HG02938 (cell line): ENCODE data around the gene ARHGEF25.
"Not testable (repeated sequence)": the region's sequence is repeated elsewhere in the genome, so short reads cannot be mapped to it uniquely, and the experiment has no call there.

Experiments
- ATAC-seq: cut with Tn5 transposase; IDR thresholded peaks from one replicate; pipeline ENCODE4 v1.9.1; 2021; ENCODE audit warnings: mild to moderate bottlenecking, moderate library complexity; ENCODE audit not compliant: unreplicated experiment

ARHGEF25 gene

DNA sequence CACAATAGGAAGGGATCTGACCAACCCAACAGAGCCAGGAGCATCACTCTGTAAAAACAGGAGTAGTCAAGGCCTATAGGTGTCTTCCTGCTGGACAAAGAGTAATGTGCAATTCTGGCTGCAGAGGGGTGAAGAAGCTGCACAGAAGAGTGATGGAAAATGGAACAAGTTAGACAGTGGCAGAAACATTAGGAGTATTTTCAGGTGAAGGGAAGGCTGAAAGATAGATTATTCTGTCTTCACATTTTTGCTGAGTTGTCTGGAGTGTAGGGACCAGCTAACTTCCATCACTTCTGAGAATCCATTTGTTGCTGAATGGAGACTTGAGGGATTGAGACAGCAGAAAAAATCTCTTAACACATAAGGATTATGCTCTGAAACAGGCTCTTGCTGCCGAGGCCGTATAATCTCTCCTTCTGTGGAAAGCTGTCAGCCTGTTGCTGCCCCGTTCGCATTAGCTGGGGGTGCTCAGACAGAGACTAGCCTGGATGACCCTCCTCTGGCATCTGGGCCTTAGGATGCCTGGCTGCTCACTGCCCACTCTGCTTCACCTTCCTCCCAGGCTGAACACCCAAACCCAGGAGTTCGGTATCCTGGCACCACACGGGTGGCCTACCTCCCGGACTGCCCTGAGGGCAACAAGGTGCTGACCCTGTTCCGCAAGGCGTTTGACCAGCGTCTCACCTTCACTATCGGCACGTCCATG, 3.1 kb upstream of the ARHGEF25 start:
- no peak for ATAC-seq

DNA sequence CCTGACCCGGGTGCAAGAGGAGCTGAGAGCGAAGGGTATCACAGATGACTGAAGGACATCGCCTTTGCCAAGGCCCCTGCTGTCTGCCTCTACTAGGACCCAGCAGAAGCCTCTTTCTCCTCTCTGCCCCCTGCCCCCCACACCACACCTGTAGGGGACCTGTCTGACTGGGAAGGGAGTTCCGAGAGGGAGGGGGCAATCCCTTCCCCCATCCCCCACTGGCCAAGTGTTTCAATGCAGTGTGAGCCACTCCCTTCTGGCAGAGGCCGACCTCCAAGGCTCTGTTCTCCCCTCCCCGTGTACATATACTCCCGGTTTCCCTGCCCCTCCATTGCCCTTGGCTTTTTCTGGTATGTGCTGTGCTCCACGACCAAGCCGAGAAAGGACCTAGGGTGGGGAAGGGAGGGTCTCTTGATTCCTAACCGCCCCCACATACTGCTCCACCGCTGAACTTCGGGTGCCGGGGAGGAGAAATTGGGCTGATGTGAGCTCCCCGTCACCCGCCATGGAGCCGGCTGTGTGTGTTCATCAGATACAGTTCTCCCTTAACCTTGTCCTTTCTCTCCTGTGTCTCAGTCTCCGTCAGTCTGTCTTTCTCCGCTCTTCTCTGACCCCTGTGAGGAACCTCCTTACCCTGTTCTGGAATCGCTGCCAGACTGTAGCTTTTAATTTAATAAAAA, 2.0 kb upstream of the ARHGEF25 start:
- ATAC-seq = no peak

DNA sequence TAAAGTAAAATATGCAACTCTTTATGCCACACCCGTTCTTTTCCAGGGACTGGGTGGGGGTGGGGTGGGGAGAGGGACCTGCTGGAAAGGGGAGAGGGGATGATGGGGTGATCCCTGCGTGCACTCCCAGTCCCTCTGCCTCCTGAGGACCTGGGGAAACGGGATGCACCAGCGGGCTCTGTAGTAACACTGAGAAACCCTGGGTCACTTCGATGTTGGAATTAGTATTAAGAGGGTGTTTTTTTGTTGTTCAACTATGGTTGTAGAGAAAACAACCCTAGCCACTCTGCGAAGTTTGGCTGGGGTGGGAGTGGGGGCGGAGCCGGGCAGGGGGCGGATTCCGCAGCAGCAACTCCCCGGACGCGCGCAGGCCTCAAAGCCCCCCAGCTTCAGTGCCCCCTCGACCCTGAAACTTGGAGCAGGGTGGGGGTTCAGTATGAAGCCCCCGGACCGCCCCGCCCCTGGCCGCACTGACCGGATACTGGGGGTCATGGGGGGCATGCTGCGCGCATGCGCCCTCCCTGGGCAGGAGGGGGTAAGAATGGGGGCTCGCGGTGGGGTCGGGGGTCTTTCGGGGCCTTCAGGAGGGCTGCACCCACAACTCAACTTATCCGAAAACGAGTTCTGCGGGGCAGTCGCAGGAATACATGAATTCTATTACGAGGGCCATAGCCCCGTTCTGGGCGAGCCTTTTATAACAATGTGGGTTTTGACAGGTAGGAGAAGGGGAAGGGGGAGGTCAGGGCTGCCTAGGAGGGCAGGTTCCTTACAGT, 1.3 kb upstream of the ARHGEF25 start:
- ATAC-seq = no peak

DNA sequence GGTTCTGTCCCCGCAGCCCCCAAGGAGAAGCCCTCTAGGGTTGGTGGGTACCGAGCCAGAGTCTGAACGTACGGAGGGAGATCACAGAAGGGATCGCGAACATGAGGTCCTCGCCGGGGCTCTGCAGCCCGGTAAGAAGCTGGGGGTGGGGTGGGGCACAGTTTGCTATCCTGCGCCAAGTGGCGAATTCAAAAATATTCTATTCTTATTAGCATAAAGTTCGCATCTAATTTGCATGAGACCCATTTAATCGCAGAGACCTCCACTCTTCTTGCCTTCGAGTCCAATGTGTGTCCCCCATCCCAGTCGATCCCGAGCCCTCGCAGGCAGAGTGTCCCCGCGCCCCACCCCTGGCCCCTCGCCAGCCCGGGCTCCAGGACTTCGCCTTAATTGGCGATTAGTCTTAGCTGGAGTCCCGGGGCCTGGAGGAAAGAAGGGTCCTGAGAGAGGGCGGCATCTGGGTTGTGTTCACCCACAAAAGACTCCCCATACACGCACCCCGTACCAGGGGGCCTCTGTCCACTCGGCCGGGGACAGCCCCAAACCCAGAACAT, 604 bp upstream of the ARHGEF25 start:
- no peak for ATAC-seq

DNA sequence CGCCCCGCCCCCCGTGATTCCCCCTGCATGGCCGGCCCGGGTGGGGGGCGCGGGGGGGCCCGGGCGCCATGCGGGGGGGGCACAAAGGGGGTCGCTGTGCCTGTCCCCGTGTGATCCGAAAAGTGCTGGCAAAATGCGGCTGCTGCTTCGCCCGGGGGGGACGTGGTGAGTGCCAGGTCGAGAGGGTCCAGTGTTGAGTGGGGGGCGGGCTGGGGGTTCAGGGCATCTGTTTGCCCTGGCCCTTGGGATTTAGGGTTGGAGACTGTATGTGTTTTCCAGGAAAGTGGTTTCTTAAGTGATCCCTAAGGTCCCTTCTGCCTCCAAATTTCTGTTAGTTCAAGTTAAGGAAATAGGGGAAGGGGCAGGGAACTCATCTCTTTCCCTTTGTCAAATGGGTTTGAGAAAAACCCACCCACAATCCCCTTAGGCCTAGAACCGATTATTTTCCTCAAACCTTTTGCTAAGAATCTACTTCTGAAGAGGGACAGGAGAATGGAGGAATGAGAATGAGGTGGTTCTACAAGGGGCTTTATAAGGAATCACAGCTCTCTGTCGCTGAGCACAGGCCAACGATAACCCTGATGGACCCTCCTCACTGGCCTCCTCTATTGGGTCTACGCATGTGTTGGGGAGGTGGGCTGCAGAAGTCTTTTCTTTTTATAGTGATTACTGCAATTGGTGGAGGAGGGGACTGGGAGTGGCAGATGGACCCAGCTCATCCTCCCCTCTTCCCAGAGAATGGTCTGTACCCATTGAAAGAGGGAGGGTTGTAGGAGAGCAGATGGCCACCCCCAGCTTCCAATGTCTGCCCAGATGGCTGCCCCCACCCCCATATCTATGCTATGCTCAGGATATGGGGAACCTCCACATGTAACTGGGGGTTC, 834 bp downstream of the ARHGEF25 start:
- ATAC-seq = no peak

DNA sequence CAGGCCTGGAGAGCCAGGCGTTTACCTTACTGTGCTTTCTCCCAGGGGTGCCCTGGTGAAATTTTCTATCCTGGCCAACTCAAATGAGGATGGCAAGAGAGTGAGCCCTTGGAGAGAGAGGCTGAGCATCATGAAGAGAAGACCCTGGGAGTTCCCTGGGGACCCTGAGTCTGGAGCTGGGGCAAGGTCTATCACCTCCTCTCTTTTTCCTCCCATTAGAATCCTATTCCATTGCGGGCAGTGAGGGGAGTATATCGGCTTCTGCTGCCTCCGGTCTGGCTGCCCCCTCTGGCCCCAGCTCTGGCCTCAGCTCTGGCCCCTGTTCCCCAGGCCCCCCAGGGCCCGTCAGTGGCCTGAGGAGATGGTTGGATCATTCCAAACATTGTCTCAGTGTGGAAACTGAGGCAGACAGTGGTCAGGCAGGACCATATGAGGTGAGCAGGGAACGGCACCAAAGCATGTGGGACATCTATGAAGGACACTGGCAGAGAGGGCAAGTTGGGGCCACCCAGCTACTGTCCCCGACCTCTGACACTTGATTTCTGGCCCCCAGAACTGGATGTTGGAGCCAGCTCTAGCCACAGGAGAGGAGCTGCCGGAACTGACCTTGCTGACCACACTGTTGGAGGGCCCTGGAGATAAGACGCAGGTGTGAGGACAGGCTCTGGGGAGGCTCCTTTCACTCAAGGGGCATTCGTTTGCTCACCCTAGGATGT, 1.6 kb downstream of the ARHGEF25 start:
- no peak for ATAC-seq

DNA sequence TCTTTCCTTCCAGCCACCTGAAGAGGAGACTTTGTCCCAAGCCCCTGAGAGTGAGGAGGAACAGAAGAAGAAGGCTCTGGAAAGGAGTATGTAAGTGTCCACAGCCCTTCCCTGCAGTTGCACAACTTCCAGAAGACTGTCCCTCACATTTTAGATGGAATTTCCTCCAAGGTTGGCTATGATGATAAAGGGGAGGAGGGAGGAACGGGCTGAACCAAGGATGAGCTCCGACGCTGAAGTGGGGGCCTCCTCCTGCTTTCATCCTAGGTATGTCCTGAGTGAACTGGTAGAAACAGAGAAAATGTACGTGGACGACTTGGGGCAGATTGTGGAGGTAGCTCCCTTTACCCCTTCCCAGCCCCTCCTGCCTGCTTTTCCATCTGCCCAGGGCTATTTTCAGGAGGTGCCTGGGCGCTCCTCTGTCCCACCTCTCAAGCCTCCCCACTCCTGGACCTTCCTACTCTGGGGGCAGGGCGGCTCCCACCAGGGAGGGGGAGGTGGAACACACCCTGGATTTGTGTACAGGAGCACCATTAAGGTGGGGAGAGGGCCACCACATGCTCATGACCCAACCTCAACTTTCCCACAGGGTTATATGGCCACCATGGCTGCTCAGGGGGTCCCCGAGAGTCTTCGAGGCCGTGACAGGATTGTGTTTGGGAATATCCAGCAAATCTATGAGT, 2.3 kb downstream of the ARHGEF25 start:
- ATAC-seq = no peak

DNA sequence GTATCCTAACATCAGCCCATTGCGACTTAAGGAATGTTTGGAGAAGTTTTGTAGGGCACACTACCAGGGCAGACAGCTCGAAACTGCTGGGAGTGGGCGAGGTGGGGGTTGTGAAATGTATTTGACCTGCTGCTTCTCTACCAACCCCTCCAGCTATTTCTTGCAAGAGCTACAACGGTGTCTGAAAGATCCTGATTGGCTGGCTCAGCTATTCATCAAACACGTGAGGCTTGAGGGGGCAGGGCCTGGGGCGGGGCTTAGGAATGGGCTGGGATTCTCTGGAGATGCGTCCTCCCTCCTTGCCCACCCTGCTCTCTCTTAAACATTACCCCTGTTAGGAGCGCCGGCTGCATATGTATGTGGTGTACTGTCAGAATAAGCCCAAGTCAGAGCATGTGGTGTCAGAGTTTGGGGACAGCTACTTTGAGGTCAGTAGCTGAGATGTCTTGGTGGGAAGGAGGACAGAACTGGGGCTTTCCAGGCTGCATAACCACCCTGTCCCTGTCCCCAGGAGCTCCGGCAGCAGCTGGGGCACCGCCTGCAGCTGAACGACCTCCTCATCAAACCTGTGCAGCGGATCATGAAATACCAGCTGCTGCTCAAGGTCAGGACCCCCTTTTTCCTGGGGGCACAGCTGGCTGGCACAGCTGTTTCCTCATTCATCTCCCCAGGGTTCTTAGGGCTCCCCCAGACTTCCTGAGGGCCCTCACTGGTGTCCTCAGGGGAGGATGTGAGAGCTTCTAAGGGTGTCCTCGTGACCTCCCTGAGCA, 3.1 kb downstream of the ARHGEF25 start:
- peak; percentile 49 for ATAC-seq

DNA sequence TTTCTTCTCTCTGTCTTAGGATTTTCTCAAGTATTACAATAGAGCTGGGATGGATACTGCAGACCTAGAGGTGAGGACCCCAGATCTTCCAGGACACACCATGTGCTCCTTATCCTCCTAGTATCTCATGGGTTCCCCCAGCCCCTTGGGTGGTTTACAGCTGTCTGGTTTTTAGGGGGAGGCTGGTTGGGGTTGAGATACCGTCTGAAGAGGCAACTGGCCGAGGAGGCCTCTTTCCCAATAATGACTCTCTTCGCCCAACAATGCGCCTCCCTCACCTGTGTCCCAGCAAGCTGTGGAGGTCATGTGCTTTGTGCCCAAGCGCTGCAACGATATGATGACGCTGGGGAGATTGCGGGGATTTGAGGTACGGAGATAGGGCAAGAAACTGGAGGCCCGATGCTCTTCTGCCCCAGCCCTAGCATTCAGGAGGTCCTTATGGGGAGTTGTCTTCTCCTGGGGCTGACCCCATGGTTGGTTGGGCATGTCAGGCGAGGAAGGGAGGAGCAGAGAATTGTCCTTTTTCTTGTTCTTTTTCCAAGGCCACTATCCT, 3.8 kb downstream of the ARHGEF25 start:
- no peak for ATAC-seq

DNA sequence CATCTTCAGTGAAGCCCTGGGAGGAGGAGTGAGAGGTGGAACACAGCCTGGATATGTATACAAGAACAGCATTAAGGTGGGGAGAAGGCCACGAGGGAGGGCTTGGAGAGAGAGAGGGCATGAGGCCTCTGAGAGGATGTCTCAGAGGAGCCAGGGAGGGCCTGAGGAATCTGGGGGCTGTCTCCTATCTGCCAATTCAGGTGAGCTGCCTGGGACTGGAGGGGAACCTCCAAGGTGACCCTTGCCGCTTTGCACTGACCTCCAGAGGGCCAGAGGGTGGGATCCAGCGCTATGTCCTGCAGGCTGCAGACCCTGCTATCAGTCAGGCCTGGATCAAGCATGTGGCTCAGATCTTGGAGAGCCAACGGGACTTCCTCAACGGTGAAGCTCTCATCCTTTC, 4.4 kb downstream of the ARHGEF25 start:
- ATAC-seq = no peak

DNA sequence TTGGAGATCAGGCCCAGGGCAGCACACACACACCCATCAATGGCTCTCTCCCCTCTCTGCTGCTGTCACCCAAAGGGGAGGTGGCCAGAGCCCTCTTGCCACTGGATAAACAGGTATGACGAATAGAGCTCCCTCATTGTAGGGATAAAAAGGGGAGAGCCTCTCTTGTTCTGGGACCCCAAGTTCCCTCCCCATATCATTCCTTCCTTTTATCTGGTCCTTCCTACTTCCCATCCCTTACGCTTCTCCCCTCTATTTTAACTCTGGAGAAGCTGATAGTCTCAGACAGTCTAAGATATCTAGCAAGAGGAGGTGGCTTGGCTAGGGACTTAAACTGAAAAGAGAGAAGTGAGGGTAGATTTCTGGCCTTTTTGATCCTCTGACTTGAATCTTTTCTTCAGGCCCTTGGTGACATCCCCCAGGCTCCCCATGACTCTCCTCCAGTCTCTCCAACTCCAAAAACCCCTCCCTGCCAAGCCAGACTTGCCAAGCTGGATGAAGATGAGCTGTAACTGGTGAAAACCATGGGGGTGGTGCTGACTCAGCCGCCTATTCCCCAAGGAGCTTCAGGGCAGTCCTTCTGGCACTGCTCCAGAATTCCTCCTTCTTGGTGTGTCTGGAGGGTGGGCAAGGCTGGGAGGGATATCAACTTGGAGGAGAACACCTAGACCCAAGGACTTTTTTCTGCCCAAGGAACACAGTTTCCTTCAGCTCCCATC, 5.3 kb downstream of the ARHGEF25 start:
- no peak for ATAC-seq

DNA sequence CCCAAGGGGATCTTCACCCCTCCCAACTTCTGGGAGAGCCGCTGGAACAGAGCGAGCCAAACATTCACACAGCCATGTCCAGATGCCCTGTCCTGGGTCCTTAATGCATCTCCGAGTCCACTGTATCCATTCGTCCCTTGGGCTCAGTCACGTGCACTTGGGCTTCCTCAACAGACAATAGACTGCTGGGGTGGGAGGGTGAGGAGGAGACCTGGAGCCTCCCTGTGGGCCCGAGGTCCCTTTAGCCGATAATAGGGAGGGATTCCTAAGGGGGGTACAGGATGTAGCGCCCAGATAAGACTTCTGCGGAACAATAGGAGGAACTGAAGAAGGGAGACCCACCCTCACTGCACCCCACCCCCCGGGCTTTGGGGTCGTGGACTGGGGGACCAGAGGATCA, 6.7 kb downstream of the ARHGEF25 start:
- ATAC-seq = no peak

DNA sequence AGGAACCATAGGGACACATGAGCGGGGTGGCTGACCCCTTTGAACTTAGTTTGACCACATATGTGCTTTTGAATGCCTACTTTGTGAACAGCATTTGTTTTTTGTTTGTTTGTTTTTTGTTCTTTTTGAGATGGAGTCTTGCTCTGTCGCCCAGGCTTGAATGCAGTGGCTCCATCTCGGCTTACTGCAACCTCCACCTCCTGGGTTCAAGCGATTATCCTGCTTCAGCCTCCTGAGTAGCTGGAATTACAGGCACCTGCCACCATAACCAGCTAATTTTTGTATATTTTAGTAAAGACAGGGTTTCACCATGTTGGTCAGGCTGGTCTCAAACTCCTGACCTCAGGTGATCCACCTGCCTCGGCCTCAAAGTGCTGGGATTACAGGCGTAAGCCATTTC, 7.2 kb downstream of the ARHGEF25 start:
- not testable (repeated sequence) for ATAC-seq

DNA sequence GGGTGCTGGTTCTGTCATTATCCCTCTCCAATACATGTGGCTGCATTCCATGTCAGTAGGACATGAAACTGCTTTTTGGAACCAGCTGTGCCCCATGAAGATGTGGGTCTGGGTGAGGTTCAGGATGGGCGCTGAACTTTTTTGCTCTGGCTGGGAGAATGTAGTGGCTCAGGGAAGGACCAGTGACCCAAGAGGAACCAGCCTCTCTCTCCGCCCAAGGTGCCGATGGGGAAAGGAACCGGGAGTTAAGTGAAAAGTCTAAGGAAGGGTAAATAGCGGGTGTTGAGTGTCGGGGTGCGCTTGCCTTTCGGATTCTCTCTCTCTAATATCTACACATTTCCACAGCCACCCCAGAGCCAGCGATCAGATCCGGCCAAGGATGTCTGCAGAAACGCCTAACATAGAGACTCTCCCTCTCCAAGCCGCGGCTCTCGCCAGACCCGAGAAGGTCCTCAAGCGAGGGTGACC, 7.8 kb downstream of the ARHGEF25 start:
- no peak for ATAC-seq

DNA sequence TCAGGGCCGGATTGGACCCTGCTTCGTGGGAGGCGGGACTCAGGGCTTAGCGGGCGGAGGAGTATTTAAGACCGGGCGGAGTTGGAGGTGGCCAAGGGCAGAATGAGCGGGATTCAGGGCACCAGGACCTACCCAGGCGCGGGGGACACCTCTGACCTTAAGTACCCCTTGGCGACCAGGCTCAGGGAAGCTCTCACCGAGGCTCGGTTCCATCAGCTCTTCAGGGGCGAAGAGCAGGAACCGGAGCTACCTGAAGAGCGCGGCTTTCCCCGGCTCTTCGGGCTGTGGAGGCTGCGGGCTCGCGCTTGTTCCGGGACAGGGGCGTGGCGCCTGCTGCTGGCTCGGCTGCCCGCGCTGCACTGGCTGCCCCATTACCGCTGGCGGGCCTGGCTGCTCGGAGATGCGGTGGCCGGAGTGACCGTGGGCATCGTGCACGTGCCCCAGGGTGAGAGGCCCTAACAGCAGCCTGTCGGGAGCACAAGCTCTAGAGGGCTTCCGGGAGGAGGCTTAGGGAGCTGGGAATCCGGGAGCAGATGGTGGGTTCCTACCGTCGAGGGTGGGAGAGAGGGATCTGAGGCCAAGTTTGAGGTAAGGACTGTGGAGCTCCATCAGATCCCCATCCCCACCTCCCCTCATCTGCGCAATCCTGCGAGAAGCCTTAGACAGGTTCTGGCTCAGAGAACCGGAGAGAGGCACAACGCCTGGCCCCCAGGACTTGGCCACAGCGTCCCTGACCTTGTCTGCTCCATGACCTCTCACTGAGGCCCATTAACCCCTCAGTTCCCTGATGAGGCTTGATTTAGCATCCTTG, 8.4 kb downstream of the ARHGEF25 start:
- no peak for ATAC-seq

DNA sequence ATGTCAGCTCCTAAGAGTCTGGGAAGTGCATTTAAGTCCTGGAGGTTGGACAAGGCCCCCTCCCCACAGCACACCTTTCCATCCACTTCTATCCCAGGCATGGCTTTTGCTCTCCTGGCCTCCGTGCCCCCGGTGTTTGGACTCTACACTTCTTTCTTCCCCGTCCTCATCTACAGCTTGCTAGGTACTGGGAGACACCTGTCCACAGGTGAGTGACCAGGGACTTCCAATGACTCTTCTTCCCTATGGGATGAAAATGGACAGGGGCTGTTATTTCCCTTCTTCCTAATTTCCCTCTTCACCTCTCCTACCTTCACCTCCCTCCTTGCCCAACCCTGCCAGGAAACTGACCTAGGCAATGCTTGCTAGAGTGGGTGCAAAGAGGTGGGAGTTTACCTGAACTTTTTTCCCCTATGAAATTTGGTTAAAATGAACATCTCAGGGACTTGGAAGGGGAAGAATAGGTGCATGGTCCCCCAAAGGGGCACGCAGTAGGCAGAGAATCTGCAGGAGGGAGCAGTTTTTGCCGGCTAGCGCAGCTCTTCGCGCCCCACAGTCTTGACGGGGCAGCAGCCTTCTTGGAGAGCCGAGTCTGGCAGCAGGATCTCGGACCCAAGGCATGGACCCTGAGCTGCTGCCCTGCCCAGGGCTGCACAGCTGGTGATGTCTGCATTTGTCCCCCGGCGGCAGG, 9.2 kb downstream of the ARHGEF25 start:
- ATAC-seq = no peak
